ENCODE measurements around the gene PCYT1B.

The PCYT1B gene

DNA sequence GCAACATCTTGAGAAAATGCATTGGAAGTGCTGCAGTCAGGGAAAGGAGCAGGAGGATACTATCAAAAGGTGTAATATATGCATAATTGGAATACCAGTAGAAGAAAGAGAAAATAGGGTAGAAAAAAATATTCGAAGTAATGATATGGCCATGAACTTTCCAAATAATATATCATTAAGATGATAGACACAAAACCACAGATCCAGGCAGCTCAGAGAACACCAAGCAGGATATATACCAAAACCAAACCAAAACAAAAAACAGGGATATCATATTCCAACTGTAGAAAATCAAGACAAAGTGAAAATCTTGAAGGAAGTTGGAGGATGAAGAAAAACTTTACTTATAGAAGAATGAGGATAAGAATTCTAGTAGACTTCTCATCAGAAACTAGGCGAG, 36.9 kb upstream of the PCYT1B start:
- DNase-seq, result no peak
- Histone ChIP-seq H3K36me3 (replicated peaks) (no peaks in the 10 kb centered on the region), H3K27me3 (replicated peaks) (no peaks in the 10 kb centered on the region), H3K4me3 (ENCODE audit: low read depth, low read length) (no peak overlapping the region), H3K27ac (no peak overlapping the region)
- TF ChIP-seq, protein P1, sequence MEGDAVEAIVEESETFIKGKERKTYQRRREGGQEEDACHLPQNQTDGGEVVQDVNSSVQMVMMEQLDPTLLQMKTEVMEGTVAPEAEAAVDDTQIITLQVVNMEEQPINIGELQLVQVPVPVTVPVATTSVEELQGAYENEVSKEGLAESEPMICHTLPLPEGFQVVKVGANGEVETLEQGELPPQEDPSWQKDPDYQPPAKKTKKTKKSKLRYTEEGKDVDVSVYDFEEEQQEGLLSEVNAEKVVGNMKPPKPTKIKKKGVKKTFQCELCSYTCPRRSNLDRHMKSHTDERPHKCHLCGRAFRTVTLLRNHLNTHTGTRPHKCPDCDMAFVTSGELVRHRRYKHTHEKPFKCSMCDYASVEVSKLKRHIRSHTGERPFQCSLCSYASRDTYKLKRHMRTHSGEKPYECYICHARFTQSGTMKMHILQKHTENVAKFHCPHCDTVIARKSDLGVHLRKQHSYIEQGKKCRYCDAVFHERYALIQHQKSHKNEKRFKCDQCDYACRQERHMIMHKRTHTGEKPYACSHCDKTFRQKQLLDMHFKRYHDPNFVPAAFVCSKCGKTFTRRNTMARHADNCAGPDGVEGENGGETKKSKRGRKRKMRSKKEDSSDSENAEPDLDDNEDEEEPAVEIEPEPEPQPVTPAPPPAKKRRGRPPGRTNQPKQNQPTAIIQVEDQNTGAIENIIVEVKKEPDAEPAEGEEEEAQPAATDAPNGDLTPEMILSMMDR (IDR thresholded peaks at IDR 0.05; ENCODE audit: low read depth, low read length, missing control alignments), result no peak
- in situ Hi-C loops (cut with HindIII; ENCODE audit: low pct_ligation_motif_present, low sequenced_read_pairs), result no loop called here

DNA sequence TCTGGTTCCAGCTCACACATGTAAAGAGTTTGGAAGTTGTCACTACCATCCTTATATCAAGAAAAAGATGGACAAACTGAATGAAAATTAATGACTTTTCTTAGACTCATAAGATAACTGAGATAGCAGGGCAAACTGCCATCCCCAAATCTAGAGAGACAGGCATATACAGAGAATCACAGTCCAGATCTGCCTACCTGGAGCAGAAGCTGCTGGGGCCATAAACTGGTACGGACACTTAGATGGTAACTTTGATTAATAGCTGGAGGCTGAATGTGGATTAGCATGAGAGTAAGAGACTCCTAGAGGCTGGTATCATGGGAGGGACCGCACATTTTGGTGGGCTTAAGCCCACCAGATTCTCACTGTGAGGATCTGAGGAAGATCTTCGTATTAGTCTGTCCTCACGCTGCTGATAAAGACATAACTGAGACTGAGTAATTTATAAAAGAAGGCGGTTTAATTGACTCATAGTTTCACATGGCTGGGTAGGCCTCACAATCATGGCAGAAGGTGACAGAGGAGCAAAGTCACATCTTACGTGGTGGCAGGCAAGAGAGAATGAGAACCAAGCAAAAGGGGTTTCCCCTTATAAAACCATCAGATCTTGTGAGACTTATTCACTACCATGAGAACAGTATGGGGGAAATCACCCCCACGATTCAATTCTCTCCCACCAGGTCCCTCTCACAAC, 35.7 kb upstream of the PCYT1B start:
- DNase-seq, result no peak
- no peak overlapping the region for H3K27ac ChIP-seq
- no peaks in the 10 kb centered on the region for H3K27me3 ChIP-seq (replicated peaks)
- H3K36me3 ChIP-seq (replicated peaks), result no peaks in the 10 kb centered on the region
- TF ChIP-seq, protein P1 (IDR thresholded peaks at IDR 0.05; ENCODE audit: low read depth, low read length, missing control alignments), result no peak
- no peak overlapping the region for H3K4me3 ChIP-seq (ENCODE audit: low read depth, low read length)
- in situ Hi-C loops (cut with HindIII; ENCODE audit: low pct_ligation_motif_present, low sequenced_read_pairs), result no loop called here

DNA sequence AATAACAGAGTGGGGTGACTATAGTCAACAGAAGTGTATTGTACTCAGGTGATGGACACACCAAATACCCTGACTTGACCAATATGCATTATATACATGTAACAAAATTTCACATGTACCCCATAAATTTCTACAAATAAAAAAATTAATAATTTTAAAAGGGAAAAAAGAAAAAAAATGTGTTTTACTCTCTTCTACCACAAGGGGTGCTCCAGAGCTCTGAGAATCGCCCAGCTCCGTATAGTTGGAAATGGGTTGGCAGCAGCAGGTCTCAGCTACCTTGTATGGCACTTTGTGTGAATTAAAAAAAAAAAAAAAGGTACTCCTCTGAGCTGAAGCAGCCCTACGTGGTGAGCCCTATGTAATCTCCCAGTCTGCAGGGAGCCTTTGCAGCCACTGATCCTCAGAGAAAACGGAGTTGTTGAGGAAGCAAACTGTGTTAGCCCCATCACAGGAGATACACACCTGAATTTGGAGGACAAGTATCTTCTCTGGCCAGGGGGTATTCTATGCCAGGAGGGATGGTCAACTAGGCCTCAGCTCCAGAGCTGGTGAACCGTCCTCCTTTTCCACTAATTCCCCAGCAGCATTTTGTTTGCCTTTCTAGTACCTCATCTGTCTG, 29.4 kb upstream of the PCYT1B start:
- TF ChIP-seq, protein P1 (IDR thresholded peaks at IDR 0.05; ENCODE audit: low read depth, low read length, missing control alignments), result peak; percentile 71
- H3K4me3 ChIP-seq (ENCODE audit: low read depth, low read length), result no peak overlapping the region
- no peak overlapping the region for H3K27ac ChIP-seq
- in situ Hi-C loops (cut with HindIII; ENCODE audit: low pct_ligation_motif_present, low sequenced_read_pairs), result no loop called here
- no peak for DNase-seq
- no peaks in the 10 kb centered on the region for H3K27me3 ChIP-seq (replicated peaks)
- no peaks in the 10 kb centered on the region for H3K36me3 ChIP-seq (replicated peaks)

DNA sequence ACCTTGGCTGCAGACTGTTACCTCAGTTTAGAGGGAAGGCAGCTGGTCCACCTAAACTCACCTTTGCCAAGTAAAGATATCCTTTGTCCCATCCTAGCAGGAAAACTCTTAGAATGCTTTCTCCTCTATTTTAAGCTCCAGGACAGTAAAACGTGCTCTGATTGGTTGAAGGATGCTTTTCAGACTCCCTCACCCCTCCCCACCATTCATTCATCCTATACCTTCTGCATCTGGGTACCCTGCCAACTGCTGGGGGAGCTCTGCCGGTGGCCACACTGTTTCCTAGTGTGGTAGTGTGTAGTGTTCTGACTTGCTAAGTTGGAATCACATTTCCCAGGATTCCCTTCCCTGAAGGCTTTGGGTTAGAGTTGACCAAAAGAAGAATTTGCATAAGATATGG, 26.3 kb upstream of the PCYT1B start:
- no peaks in the 10 kb centered on the region for H3K27me3 ChIP-seq (replicated peaks)
- in situ Hi-C loops (cut with HindIII; ENCODE audit: low pct_ligation_motif_present, low sequenced_read_pairs), result no loop called here
- TF ChIP-seq, protein P1 (IDR thresholded peaks at IDR 0.05; ENCODE audit: low read depth, low read length, missing control alignments), result no peak
- DNase-seq, result no peak
- H3K4me3 ChIP-seq (ENCODE audit: low read depth, low read length), result no peak overlapping the region
- no peaks in the 10 kb centered on the region for H3K36me3 ChIP-seq (replicated peaks)
- no peak overlapping the region for H3K27ac ChIP-seq

DNA sequence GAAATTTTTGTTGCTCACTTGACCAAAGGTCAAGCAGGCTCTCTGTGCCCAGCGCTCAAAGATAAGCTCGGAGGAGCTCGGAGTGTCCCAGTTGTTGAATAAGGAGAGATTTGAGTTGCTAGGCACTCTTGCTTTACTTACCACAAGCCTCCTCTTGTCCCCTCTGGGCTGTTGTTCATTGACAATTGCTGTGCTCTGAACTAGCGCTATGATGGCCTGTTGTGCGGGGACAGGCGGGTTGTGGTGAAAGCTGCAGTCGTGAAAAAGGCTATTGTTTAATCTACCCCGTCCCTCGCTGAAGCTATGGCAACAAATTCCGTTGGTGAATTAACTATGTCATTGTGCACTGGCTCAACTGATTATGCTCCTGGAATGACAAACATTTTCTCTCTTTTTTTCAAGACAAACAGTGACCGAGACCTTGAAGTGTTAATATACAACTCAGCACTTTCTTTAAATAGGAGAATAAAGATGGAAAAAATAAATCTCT, 25.6 kb upstream of the PCYT1B start:
- Histone ChIP-seq H3K27me3 (replicated peaks) (no peaks in the 10 kb centered on the region), H3K36me3 (replicated peaks) (no peaks in the 10 kb centered on the region), H3K4me3 (ENCODE audit: low read depth, low read length) (no peak overlapping the region), H3K27ac (no peak overlapping the region)
- TF ChIP-seq, protein P1 (IDR thresholded peaks at IDR 0.05; ENCODE audit: low read depth, low read length, missing control alignments), result no peak
- DNase-seq, result no peak
- in situ Hi-C loops (cut with HindIII; ENCODE audit: low pct_ligation_motif_present, low sequenced_read_pairs), result no loop called here

All from brain microvascular endothelial cell (primary cell).